AG09319 (cell line): ENCODE measurements around the gene OOSP3.

Experiments used
- DNase-seq: peaks from one replicate; pipeline ENCODE4 v3.0.0-alpha.2; 2010; ENCODE audit warnings: low read depth; ENCODE audit errors: extremely low read depth
- TF ChIP-seq, protein P1 (sequence below): IDR thresholded peaks from 2 replicates; pipeline ENCODE4 v1.5.1; 2011; ENCODE audit warnings: low read depth, mild to moderate bottlenecking, inconsistent platforms, low read length, moderate library complexity

OOSP3 gene

DNA sequence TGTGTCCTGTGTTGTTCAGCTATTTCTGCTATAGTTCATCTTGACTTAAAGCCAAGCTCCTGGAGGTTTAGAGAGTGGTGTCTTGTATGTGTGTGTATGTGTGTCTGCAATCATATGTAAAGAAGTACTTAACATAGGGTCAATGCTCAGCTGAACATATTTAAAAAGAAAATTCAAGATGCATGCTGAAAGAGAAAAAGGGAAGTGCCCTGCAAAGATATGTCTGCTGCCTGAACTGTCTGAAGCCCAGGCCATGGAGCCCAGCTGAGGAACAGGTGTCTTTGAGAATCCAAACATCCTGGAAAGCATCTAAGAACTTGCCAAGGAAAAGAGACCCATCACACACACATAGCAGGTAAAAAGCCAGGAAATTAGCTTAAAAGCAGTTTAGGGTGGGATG, 18.9 kb upstream of the OOSP3 start:
- TF ChIP-seq, protein P1, sequence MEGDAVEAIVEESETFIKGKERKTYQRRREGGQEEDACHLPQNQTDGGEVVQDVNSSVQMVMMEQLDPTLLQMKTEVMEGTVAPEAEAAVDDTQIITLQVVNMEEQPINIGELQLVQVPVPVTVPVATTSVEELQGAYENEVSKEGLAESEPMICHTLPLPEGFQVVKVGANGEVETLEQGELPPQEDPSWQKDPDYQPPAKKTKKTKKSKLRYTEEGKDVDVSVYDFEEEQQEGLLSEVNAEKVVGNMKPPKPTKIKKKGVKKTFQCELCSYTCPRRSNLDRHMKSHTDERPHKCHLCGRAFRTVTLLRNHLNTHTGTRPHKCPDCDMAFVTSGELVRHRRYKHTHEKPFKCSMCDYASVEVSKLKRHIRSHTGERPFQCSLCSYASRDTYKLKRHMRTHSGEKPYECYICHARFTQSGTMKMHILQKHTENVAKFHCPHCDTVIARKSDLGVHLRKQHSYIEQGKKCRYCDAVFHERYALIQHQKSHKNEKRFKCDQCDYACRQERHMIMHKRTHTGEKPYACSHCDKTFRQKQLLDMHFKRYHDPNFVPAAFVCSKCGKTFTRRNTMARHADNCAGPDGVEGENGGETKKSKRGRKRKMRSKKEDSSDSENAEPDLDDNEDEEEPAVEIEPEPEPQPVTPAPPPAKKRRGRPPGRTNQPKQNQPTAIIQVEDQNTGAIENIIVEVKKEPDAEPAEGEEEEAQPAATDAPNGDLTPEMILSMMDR, result no peak
- DNase-seq, result no peak

DNA sequence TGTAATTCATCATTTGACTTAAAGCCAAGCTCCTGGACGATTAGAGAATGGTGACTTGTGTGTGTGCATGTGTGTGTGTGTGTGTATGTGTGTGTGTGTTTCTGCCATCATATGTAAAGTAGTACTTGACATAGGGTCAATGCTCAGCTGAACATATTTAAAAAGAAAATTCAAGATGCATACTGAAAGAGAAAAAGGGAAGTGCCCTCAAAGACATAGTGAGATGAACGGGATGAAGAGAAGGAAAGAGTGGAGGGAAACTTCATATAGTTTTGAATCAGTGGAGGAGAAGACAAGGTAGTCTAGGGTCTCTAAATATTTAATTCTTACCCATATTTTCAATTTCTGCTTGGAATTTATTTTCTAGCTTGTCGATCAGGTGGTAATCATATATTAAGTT, 16.3 kb upstream of the OOSP3 start:
- no peak for DNase-seq
- TF ChIP-seq, protein P1, result no peak

DNA sequence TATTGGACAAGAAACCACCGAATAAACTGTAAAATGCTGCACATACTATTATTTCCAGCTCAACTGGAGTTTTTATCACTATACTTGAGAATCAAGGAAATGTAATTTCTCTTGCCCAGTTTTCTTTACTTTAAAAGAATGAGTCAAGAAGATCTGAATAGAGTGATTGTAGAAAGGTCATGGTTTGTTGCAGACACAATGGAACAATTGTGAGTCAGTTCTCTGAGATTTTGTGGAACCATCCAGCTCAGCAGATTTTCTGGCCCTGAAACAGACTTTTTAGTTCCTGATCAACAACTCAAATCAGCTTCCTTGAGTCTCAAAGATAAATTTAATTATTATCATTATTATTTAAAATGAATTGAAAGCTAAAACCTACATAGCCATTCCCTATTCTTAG, 13.6 kb upstream of the OOSP3 start:
- DNase-seq, result no peak
- TF ChIP-seq, protein P1, result no peak

DNA sequence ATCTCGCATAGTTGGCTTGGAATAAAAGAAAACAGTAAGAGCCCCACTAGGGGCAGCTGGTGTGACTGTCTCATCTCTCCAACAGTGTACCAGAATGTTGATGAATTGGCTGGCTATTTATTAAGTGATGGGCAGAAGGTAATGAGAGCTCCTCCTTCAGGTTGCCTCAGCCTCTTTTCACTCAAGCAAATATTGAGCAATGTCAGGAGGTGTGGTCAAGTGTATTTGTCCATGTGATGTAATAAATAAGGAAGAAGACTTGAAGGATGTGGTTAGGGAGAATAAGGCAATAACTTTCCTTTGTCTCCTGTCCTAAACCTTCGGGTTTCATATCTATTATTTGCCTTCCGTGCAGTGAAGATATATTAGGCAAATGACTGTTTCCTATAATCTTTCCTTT, 12.2 kb upstream of the OOSP3 start, which contains the start of gene TCN1:
TCN1 (minus strand) TSS at position 91 of the 400 bp plus-strand sequence; CDS start at position 74, 17 bp downstream.
- DNase-seq, result no peak
- TF ChIP-seq, protein P1, result no peak

DNA sequence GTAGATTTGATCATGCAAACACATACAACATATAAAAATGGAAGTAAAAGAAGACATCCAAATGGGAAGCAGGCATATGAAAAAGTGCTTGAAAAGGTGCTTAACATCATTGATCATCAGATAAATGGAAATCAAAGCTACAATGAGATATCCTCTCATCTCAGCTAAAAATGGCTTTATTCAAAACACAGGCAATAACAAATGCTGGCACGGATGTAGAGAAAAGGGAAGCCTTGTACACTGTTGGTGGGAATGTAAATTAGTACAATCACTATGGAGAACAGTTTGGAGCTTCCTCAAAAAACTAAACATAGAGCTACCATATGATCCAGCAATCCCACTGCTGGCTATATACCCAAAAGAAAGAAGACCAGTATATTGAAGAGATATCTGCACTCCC, 11.7 kb upstream of the OOSP3 start:
- TF ChIP-seq, protein P1, result no peak

DNA sequence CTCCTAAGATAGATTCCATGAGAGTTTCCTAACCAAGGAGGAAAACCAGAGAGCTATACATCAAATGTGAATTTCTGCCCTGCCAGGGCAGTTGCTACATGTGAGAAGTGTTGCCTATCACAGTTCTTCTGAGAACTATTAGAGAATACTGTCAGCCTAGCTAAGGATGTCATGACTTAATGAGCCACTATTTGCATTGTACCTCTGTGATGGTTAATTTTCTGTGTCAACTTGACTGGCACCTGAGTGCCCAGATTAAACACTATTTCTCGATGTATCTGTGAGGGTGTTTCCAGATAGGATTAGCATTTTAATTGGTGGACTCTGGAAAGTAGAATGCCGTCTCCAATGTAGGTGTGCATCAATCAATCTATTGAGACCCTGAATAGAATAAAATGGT, 10.6 kb upstream of the OOSP3 start:
- no peak for DNase-seq
- TF ChIP-seq, protein P1, result no peak

More for the DNA sequence above, 11.7 kb upstream of the OOSP3 start:
- DNase-seq, result no peak

DNA sequence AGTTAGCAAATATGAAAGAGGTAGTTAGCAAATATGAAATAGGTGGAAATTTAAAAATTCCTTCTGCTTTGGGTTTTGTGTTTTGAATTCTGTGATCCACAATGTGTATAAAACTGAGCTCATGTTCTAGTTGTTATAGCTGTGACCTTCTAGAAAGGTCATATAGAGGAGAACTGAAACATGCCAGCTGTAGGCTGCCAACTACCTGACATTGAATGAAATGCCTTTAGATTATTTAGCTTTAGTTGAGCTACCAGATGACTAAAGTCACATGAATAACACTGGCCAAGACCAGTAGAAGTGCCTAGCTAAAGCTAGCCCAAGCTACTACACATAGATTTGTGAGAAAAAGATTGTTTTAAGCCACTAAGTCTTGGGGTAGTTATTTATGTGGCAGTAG, 6.5 kb upstream of the OOSP3 start:
- DNase-seq, result no peak
- TF ChIP-seq, protein P1, result no peak
